Erythroblast (primary cell): ENCODE data around the gene CTBS.

Experiments
- DNase-seq, 2 experiments: peaks; one replicate each; lab custom pipeline; 2025; lab: John Stamatoyannopoulos, UW
- GATA1 ChIP-seq: IDR thresholded peaks from 2 replicates; pipeline ENCODE4 v1.6.1; 2011; ENCODE audit warnings: low read depth, mild to moderate bottlenecking, control low read depth, low read length, moderate library complexity
- POLR2A ChIP-seq: IDR thresholded peaks from 2 replicates; pipeline ENCODE4 v1.6.1; 2011; ENCODE audit warnings: mild to moderate bottlenecking, low read length

CTBS gene

DNA sequence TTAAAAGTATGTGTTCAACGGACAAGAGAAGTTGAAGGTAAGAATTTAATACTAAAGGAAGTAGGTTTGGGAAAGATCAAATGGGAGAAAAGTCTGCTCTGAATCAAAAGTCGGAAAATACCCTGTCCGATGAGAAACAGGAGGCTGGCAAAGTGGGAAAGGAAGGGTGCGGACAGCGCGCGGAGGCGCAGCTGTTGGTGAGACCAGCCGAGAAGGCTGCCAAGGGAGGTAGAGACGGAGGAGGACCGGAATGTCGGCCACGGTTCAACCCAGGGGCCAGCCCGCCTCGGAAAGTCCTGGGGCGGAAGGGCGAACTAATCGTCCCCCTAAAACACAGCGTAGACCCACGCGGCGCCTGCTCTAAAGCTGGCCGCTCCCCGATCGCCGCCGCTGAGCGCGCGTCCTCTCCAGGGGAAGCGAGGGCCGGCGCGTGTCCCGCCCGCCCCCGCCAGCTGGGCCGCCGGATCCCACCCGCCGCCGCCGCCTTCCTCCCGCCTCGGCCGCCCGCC, 68.7 kb downstream of the CTBS start:
- DNase-seq = peak in 1 of 2 experiments; percentile 92

DNA sequence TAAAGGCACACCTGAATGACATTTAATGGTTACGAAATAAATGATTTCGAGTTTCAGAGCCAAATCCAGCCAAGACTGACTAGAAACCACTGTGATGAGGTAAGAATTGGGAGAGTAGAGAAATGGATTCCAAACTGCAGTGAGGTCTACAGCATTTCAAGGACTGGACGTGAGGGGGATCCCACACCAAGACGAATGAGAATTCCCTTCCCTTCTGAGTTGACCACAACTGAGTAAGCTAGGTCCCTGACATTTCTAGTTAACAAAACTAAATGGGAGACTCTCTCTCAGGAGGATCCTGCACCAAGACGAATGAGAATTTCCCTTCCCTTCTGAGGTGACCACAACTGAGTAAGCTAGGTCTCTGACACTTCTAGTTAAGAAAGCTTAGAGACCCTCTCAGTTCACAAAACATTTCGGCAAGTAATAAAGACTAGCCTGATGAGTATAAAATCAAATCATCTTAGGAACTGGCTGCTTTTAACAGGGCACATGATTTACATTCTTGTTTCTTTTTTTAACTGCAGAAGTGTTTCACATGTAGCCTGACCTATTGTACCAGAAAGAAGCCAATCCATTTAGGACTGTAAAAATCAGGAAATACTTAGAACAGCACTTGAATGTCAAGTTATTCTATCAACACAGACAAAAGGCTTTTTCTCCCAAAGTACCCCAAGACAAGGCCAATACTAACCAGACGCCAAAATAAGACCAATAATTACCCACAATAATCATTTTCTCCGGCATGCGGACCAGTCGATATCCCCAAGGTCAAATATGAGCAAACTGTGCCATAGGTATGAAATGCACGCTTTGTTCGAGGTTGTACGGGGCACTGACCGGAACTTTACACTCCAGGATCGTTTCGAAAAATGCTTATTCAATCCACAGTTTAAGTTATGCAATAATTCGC, 69.4 kb downstream of the CTBS start:
- no peak for TF ChIP-seq GATA1
- no peak for TF ChIP-seq POLR2A
- DNase-seq = peak; percentile 55 to 79

More for the DNA sequence above, 68.7 kb downstream of the CTBS start:
- TF ChIP-seq POLR2A (no peak), GATA1 (no peak)

DNA sequence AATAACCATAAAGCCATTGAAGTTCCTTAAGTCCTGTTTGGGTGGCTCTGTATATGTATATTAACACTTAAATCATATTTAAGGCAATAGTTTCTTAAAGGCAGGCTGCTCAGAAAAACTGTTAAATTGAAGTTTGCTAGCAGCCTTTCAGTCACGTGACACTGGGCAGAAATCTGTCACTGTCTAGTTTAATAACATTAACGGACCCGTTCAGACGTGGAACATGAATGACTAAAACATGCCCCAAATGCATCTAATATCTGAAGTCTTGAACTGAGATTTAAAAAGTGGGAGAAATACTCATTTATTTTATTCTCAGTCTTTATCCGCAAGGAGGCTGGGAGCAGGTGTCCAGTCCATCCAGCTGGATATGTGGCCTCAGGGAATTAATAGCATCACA, 71.3 kb downstream of the CTBS start:
- no peak for TF ChIP-seq GATA1
- no peak for TF ChIP-seq POLR2A
- DNase-seq = no peak
